Measurements from ENCODE around the gene ANKRD11.
"Not testable (repeated sequence)": the region's sequence is repeated elsewhere in the genome, so short reads cannot be mapped to it uniquely, and the experiment has no call there.

ANKRD11 gene

GRCh38 chr16:89365996-89366395 is 124.4 kb downstream of the ANKRD11 start:
- DNase-seq (ENCODE audit: low read depth) = no peak

GRCh38 chr16:89365044-89365467 is 125.3 kb downstream of the ANKRD11 start:
- TF ChIP-seq CTCF (IDR thresholded peaks at IDR 0.05; ENCODE audit: low read depth, low read length, missing control alignments) = no peak
- H3K4me3 ChIP-seq (ENCODE audit: low read depth, low read length) = no peak overlapping the region
- no peak for DNase-seq (ENCODE audit: low read depth)

More at GRCh38 chr16:89365996-89366395, 124.4 kb downstream of the ANKRD11 start:
- TF ChIP-seq CTCF (IDR thresholded peaks at IDR 0.05; ENCODE audit: low read depth, low read length, missing control alignments) = no peak
- H3K4me3 ChIP-seq (ENCODE audit: low read depth, low read length) = no peak overlapping the region

- DNase-seq (ENCODE audit: low read depth) = no peak
- H3K4me3 ChIP-seq (ENCODE audit: low read depth, low read length) = no peak overlapping the region
- TF ChIP-seq CTCF (IDR thresholded peaks at IDR 0.05; ENCODE audit: low read depth, low read length, missing control alignments) = no peak
These were observed 125.8 kb downstream of the ANKRD11 start for GRCh38 chr16:89364606-89365005.

- TF ChIP-seq CTCF (IDR thresholded peaks at IDR 0.05; ENCODE audit: low read depth, low read length, missing control alignments) = no peak
- no peak overlapping the region for H3K4me3 ChIP-seq (ENCODE audit: low read depth, low read length)
- DNase-seq (ENCODE audit: low read depth) = no peak
These were observed 126.6 kb downstream of the ANKRD11 start for GRCh38 chr16:89363621-89364393.

- H3K4me3 ChIP-seq (ENCODE audit: low read depth, low read length); DNase-seq (ENCODE audit: low read depth): not testable (repeated sequence)
These were observed 127.7 kb downstream of the ANKRD11 start for GRCh38 chr16:89362540-89363223.

GRCh38 chr16:89361751-89362539 is 128.4 kb downstream of the ANKRD11 start:
- peak; percentile 81 for DNase-seq (ENCODE audit: low read depth)
- TF ChIP-seq CTCF (IDR thresholded peaks at IDR 0.05; ENCODE audit: low read depth, low read length, missing control alignments) = no peak
- H3K4me3 ChIP-seq (ENCODE audit: low read depth, low read length) = no peak overlapping the region

Measured in GM12864 (cell line).